Fibroblast of upper back skin (primary cell): Measurements from ENCODE around the gene EXOC6B.
A peak's percentile ranks its signal among the peaks of the same experiment; 100 is the strongest.
"Not testable (repeated sequence)": the region's sequence is repeated elsewhere in the genome, so short reads cannot be mapped to it uniquely, and the experiment has no call there.

Experiments
- DNase-seq: peaks from one replicate; pipeline ENCODE4 v3.0.0-alpha.2; 2013

The EXOC6B gene

DNA sequence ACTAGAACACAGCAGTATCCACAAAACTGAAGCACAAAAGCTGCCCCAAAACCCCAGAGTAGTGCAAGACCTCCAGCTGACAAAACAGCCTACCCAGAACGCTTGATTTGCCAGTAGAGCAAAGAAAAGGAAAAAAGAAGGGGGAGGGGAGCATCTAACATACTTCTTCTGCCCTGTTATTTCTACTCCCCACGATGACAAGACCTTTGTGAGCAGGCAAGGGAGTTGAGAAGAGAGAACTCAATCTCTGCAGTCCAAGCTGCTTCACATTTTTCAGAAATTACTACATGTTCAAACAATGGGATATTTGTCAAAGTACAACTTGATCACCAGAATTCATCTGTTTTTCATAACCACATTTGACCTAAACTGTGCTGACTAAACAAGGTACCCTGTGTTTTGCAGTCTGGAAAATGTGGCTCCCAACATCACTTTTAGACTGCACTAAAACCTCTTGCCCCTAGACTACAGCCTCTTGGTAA, 286.7 kb downstream of the EXOC6B start:
- DNase-seq = peak; percentile 96

DNA sequence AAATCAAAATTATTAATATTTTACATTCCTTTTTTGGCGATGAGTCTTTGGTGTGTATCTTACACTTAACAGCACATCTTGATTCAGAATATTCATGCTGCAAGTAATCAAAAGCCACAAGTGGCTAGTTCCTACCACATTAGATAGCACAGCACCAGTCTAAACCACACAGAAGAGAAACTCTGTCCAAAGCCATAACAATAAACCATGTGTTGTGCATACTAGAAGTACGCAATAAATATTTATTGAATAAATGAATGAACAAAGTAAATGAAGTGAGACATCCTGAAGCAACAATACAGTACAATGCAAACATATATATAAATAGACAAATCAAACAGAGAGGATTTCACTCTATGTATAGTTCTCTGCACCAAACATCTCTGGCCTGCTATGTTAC, 287.3 kb downstream of the EXOC6B start:
- no peak for DNase-seq

DNA sequence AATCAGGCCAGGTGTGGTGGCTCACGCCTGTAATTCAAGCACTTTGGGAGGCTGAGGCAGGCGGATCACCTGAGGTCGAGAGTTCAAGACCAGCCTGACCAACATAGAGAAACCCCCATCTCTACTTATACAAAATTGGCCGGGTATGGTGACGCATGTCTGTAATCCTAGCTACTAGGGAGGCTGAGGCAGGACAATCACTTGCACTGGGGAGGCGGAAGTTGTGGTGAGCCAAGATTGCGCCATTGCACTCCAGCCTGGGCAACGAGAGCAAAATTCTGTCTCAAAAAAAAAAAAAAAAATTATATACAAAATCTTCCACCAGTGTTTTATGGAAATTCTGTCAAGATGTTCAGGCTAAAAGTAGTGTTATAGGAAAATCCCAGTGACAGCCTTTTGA, 290.2 kb downstream of the EXOC6B start:
- not testable (repeated sequence) for DNase-seq

DNA sequence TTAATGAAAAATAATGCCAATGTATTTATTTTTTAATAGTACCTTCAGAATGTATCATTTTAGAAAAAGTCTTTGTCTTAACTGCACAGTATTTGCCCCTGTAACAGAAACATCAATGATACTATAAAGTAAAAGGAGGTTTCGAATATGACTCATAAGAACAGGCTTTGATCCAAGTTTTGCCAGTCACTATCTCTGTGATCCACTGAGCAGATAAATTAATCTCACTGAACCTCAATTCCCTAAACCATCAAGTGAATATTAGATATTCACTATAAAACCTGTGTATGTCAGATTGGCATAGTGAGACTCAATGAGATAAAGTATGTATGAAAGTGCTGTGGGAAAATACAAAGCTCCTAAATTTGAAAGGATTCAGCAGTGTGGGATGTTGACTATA, 292.1 kb downstream of the EXOC6B start:
- DNase-seq = peak; percentile 35

DNA sequence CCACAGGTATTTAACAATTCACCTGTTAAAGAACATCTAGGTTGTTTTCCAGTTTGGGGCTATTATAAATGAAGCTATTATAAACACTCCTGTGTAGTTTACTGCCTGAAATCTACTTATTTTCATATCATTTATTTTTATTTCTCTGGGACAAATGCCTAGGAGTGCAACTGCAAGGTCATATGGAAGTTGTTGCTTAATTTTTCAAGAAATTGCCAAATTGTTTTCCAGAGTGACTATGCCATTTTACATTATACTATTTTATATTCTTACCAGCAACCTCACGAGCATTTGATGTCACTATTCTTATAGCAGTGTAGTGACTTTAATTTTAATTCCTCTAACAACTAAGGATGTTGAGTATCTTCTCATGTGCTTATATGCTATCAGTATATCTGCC, 298.4 kb downstream of the EXOC6B start:
- no peak for DNase-seq

DNA sequence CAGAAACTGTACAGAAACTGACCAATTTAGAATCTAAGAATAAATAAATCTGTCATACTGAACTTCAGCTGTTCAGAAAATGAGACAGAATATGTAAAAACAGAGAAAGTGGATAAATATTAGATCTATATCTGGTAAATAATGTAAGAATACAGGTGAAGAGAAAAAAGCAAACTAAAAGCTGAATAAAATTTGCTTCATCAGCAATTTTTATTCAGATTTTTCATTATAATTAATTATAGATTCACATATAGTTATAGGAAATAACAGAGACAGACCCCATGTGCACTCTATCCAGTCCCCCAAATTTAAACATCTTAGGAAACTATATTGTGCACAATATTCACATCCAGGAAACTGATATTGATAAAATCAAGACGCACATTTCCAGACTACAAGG, 299.2 kb downstream of the EXOC6B start:
- DNase-seq = no peak

DNA sequence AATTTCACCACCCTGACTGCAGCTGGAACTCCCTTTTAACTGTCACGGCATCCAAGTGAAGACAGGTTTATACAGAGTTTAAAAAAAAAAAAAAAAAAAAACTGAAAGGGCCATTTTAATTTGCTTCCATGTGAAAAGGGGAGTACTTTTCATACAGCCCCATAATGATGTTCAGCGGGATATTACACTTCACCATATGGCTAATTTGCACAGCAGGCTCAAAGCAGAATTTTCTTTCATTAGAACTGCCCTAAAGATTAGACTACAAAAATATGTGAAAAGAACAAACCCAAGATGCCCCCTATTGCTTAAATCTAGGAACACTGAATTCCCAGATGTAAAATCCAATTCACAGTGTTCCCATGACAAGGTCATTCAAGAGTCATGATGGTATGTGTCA, 301.8 kb downstream of the EXOC6B start:
- DNase-seq = no peak

DNA sequence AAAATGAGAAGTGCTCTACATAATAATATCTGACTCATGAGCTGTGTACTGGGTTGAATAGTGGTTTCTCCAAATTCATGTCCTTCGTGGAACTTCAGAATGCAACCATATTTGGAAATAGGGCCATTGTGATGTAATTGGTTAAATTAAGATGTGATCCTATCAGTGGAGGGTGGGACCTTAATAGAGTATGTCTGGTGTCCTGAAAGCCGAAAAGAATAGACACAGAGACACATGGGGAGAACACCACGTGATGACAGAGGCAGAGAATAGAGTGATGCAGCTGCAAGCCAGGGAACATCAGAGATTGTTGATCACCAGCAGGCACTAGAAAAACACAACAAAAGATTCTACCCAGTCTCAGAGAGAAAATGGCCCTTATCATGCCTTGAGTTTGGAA, 310.1 kb downstream of the EXOC6B start:
- DNase-seq = peak; percentile 24

DNA sequence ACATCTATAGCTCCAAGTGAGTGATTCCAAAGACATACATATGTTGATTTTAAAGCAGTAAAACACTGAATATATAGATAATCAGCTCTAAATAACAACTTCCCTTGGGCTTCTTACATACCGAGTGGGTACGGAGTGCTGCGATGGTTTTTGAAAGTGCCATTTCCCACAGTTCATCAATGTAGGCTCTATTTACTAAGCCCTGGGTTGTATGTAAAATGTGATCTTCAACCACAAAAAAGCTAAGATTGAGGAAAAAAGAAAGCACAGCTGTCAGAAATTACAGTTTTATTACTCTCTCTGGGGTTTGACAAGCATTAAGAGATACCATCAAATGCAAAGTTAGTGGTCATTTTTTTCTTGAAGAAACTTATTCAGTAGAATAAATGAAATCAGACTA, 312.8 kb downstream of the EXOC6B start:
- no peak for DNase-seq

DNA sequence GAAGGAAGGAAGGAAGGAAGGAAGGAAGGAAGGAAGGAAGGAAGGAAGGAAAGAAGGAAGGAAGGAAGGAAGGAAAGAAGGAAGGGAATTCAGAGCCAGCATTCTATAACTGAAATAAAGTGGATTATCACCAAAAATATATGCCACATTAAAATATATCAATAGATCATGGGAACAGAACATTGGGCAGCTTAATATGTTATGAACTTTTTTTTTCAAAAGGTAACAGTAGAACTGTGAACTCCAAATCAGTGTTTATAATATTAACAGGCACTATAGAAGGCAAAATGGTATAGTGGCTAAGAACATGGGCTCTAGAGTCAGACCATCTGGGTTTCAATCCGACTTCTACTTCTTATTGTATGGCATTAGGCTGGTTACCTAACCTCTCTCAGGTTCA, 313.5 kb downstream of the EXOC6B start:
- no peak for DNase-seq

DNA sequence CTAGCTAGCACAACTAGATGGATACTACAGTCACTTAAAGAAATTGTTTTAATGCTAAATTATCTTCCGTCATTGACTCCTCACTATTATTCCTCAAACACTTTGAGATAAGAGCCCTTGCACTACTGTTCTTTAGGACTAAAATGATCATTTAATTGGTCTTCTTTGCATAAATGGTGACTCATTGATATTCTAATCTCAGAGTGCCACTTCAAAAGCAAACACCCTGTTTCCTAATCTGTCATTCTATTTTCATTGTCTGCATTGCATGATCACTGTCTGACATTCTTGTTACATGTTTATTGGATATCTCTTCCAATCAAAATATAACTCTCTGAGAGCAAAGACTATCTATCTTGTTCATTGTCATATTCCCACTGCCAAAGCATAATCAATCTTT, 313.9 kb downstream of the EXOC6B start:
- DNase-seq = no peak

DNA sequence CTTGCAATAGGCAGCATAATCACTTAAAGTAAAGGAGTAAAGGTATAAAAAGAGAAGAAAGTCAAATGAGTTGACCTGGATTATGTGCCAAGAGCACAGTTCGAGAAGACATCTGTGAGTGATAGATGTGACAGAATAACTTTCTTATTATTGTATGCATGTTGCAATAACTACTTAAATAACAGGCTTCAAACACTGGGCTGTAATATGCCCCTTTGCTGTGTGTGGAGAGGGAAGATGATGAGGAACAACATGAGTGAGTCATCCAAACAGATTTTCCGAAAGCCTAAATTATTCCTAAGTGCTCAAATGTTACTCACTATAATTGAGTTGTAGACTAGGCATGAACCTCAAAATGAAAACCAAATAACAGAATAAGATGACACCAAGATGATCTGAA, 328.1 kb downstream of the EXOC6B start:
- peak; percentile 5 for DNase-seq

DNA sequence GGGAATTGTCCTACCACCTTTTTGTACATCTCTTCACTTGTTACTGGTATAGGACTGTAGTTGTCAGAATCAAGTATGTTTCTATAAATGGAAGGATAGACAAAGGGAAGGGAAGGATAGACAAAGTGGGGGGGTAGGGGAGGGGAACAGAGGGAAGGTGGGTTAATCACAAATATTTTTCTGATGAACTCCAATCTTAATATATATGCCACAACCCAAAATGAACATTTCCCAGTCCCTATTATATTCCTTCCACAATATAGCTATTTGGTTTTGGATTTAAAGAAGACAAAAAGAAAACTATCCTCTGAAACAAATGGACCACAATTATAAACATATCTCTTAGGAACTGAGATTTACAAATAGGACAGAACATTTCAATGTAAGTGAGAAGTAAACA, 329.4 kb downstream of the EXOC6B start:
- no peak for DNase-seq

DNA sequence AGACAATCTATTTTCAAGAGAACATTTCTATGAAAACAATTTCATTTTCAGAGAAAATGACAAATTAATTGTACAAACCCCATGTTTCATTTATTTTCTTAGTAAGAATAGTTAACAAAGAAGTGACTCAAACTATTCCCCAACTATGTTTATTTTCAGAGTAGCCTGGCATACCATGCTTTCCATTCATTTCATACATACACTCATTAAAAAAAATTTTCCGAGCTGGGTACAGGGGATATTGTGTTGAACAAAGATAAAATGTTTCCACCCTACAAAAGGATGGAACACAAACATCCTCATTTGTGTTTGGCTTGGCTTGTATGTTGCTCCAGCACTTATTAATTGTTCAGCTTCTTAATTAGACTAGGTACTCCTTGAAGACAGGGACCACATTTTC, 331.4 kb downstream of the EXOC6B start:
- no peak for DNase-seq

DNA sequence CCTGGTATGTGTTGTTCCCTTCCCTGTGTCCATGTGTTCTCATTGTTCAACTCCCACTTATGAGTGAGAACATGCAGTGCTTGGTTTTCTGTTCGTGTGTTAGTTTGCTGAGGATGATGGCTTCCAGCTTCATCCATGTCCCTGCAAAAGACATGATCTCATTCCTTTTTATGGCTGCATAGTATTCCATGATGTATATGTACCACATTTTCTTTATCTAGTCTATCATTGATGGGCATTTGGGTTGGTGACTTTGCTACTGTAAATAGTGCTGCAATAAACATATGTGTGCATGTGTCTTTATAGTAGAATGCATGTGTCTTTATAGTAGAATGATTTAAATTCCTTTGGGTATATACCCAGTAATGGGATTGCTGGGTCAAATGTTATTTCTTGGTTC, 341.2 kb downstream of the EXOC6B start:
- DNase-seq = not testable (repeated sequence)

DNA sequence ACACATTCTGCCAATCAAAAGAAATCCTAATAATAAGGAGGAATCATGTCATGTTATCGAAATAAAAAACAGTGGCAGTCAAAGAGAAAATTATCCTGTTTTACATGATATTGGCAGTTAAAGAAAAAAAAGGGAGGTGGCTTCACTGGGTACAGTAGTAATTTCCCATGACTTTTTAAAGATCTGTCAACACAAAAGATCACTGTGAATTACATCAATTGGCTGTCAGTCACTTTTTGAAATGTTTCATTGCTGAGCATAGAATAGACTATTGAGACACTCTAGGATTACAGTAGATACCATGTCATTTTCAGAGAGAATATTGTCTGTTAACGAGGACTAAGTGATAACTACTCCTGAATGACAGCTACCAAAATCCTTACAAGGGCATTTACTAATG, 342.5 kb downstream of the EXOC6B start:
- DNase-seq = no peak

DNA sequence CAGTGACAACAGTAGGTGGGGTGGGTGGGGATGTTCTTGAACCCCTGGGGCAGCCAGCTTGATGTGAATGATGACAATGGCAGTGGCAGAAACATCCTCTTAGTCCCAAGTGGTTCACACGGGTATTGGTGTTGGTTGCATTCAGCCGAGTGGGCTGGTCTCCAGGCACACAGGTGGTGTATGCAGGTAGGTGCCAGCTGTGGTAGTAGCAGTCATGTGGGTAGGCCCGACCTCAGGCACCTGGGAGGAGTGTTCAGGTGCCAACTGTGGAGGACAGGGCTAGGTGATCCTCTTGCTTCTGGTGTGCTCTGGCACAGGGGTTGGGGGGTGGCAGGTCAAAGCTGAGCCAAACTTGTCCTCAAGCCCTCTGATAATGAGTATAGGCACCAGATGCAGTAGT, 350.6 kb downstream of the EXOC6B start:
- DNase-seq = no peak

DNA sequence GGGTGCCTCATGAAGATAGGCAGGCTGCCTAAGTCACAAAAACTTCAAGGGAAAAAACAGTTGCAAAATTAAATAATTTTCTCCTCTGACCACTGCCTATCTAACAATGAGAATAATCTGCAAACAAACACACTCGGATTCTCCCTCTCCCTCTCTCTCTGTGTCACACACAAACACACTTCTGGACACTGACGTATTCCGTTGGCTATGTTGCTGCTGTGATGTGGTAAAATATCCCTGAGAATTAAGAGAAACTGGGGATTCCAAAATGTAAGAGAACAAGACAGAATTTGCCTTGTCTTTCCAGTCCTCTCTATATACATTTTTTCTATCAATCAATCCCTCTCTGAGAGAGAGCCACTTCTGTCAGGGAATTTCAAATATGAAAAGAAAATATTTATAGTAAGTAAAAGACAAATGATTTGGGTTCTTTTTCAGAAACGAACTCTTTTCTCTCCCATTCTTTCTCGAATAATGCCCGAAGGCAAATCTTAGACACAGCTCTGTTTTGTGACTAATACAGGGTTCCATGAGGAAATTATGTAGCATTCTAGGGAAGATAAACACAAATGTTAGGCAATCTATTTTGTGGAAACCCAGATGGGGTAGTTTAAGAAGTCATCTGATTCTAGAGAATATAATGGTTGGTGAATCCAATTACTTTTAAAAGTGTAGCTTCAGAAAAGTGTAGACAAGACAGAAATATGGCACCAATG, 367.9 kb downstream of the EXOC6B start:
- DNase-seq = no peak

DNA sequence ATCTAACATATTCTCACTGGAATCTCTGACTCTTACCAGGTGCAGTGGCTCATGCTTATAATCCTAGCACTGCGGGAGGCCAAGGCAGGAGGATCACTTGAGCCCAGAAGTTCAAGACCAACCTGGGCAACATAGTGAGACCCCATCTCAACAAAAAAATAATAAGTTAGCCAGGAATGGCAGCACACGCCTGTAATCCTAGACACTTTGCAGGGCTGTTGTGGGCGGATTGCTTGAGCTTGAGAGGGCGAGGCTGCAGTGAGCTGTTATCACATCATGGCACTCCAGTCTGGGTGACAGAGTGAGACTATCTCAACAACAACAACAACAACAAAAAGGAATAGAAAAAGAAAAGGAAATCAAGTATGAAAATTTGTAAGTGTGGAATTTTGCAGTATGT, 371.6 kb downstream of the EXOC6B start:
- DNase-seq = no peak

DNA sequence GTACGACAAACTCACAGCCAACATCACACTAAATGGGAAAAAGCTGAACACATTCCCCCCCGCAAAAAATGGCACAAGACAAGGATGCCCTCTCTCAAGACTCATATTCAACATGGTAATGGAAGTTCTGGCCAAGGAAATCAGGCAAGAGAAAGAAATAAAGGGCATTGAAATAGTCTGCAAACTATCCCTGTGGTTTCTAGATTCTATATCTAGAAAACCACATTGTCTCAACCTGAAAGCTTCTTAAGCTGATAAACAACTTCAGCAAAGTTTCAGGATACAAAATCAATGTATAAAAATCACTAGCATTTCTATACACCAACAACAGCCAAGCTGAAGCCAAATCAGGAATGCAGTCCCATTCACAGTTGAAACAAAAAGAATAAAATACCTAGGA, 383.6 kb downstream of the EXOC6B start:
- DNase-seq = no peak

DNA sequence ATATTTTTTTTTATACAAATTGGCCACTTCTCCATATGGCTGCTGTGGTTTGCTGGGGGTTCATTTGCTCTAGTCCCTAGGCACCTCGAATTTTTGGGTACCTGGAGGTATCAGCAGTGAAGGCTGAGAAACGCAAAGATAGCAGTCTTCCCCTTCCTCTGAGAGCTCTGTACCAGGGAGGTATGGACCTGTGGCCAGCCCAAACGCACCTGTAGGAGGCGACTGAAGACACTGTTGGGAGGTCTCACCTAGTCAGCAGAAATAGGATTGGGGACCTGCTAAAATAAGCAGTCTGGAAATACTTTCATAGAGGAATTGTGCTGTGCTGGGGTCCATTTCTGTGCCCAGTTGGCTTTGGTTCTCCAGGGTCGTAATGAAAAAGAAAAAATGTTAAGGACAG, 385.9 kb downstream of the EXOC6B start:
- DNase-seq = no peak

DNA sequence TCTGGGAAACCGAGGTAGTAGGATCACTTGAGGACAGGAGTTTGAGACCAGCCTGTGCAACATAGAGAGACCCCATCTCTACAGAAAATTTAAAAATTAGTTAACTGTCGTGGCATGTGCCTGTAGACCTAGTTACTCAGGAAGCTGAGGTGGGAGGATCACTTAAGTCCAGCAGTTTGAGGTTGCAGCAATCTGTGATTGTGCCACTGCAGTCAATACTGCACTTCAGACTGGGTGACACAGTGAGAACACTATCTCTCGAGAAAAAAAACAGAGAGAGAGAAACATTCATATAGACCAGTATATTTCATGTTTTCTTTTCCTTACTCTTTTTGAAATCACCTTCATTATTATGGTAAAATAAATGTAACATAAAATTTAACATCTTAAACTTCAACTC, 387.5 kb downstream of the EXOC6B start:
- no peak for DNase-seq

DNA sequence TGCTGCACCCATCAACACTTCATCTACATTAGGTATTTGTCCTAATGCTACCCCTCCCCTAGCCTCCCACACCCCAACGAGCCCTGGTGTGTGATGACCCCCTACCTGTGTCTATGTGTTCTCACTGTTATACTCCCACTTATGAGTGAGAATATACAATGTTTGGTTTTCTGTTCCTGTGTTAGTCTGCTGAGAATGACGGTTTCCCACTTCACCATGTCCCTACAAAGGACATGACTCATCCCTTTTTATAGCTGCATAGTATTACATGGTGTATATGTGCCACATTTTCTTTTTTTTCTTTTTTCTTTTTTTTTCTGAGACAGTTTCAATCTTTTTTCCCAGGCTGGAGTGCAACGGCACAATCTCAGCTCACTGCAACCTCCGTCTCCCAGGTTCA, 394.1 kb downstream of the EXOC6B start:
- DNase-seq = no peak

DNA sequence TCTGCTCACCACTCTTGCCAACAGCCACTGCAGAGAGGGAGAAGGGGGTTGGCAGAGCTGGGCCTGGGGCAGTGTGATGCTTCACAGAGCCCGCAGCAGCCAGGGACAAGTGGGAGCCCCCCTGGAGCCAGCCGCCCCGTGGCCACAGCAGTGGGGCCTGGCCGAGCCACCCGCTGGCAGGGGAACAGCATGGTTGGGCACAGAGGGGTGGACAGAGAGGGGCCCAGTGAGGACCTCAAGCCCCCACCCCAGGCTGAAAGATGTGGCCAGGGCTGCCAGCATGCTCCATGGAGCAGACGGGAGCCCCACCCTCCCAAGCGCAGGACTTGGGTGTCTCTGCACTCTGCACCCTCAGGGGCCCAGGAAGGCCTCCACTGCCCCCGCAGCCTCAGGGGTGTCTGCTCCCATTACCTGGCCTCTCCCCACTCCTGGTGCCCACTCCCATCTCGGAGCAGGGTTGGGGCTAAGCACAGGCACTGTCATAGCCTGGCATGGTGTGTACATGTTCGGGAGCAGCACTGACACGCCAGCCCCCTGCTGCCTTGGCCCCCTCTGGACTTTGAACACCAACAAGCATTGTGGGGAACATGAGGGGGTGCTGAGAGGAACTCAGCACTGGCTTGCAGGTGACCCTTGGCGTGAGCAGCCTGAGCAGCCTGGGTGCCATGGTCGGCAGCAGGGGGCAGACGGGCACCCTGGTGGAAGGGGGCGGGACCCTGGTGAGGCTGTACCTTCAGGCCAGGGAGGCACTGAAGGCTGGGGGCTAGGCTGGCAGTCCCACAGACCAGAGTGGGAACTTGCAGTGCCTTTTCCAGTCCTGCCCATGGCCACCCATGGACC, 398.6 kb downstream of the EXOC6B start:
- no peak for DNase-seq

DNA sequence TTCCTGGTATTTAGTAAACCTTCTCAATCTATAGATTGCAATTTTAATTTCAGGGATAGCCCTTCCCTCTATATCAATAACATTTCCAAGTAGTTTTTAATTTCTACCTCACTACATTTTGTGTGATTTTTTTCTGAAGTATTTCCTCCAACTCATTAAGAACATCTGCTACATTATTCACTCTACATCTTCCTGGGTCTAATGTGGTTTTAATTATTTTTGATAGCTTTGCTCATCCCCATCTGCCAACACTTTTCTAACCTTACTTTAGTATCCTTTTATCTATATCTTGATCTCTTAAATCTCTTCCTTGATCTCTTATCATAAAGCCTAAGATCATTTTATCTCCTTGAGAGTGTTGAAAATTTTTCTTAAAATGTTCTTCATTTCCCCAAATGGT, 399.8 kb downstream of the EXOC6B start:
- peak; percentile 12 for DNase-seq
